NT2/D1 (cell line): Measurements from ENCODE around the gene CELF2.

Experiments
- SUZ12 ChIP-seq: IDR thresholded peaks from 2 replicates; pipeline ENCODE4 v1.6.1; 2011; ENCODE audit not compliant: insufficient read length, insufficient read depth; ENCODE audit errors: extremely low read depth
- YY1 ChIP-seq: IDR thresholded peaks from 2 replicates; pipeline ENCODE4 v1.6.1; 2011; ENCODE audit not compliant: insufficient read length, insufficient read depth
- ZNF274 ChIP-seq: IDR thresholded peaks from 2 replicates; pipeline ENCODE4 v1.6.1; 2011; ENCODE audit warnings: mild to moderate bottlenecking, low read depth, low read length

DNA sequence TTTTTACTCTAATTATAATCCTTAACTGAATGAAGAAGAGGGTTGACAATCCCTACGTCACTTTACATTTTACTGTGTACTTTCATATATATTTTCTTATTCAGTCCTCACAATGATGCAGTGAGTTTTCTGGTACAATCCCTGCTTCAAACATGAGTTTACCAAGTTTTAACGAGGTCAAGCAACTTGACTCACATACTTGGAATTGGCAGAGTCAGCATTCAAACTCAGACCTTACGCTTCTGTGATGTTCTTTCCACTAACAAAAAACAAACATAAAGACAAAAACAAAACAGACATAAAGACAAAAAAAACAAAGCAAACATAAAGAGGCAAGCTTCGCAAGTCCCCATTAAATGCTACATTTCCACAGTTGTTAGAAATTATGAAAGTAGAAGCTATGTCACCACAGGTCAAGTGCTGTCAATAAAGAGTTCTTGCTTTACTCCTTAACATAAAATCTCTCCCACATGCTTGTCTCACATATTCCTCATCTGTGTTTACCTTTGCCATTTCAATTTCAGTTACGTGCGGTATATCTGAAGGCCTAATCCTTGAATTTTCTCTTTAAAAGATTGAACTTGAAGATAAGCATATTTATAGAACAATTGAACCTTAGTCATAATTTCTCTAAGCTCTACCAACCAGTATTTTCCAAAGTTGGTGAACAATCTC, 217.3 kb downstream of the CELF2 start:
- no peak for TF ChIP-seq ZNF274
- no peak for TF ChIP-seq YY1
- no peak for TF ChIP-seq SUZ12
